IPS-18a (cell line): ENCODE results near the gene AXDND1.
"Not testable (repeated sequence)": the region's sequence is repeated elsewhere in the genome, so short reads cannot be mapped to it uniquely, and the experiment has no call there.

Source experiments
- H3K27ac ChIP-seq: one replicate; pipeline ENCODE4 v1.5.1; 2013; ENCODE audit warnings: low read length
- H3K27me3 ChIP-seq: one replicate; pipeline ENCODE4 v1.6.1; 2013; ENCODE audit warnings: mild to moderate bottlenecking, low read length; ENCODE audit not compliant: control insufficient read depth, insufficient read depth
- H3K36me3 ChIP-seq: one replicate; pipeline ENCODE4 v1.6.1; 2013; ENCODE audit warnings: low read depth, low read length; ENCODE audit not compliant: control insufficient read depth
- H3K4me1 ChIP-seq: one replicate; pipeline ENCODE4 v1.6.1; 2013; ENCODE audit warnings: low read depth, low read length; ENCODE audit not compliant: control insufficient read depth
- H3K4me3 ChIP-seq: one replicate; pipeline ENCODE4 v1.5.1; 2013; ENCODE audit warnings: low read length
- H3K9ac ChIP-seq: one replicate; pipeline ENCODE4 v1.6.1; 2013; ENCODE audit warnings: mild to moderate bottlenecking, low read length, moderate library complexity
- H3K9me3 ChIP-seq: one replicate; pipeline ENCODE4 v1.6.1; 2013; ENCODE audit warnings: low read depth, low read length; ENCODE audit not compliant: control insufficient read depth

AXDND1 gene

DNA sequence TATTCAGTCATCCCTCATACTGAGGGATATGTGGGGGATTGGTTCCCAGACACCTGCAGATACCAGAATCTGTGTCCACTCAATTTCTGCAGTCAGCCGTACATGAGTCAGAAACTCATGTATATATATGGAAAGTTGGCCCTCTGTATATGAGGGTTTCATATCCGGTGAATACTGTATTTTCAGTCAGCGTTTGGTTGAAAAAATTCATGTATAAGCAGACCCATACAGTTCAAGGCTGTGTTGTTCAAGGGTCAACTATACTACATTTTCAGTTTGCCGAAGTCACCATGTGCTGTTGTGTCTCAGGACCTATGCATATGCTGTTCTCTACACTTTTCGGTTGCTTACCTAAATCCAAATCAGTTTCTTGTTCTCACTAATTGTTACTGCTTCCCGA, 10.5 kb downstream of the AXDND1 start:
- no peak overlapping the region for H3K9ac ChIP-seq
- no peak overlapping the region for H3K27ac ChIP-seq
- no peaks in the 10 kb centered on the region for H3K9me3 ChIP-seq
- no peaks in the 10 kb centered on the region for H3K4me1 ChIP-seq
- no peaks in the 10 kb centered on the region for H3K36me3 ChIP-seq
- H3K4me3 ChIP-seq: no peak overlapping the region
- no peaks in the 10 kb centered on the region for H3K27me3 ChIP-seq

DNA sequence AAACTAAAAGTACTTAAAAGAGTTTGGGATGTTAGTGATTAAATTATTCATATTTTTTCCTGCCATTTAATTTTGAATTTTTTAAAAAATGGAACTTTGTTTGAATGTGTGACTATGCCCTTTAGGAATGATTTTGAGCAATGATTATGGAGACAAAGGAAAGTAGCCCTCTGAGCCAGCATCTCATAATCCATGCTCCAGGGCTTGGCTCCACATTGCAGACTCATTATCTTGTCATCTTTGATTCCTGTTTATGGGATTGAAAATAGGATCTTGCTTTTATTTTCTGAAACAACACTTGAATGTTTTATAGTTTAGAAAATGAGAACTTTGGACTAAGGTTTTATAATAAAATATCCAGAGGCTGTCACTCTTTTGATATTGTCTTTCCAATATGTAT, 14.5 kb downstream of the AXDND1 start:
- Histone ChIP-seq H3K4me1 (no peaks in the 10 kb centered on the region), H3K9me3 (no peaks in the 10 kb centered on the region), H3K27ac (no peak overlapping the region), H3K9ac (no peak overlapping the region), H3K27me3 (no peaks in the 10 kb centered on the region), H3K36me3 (no peaks in the 10 kb centered on the region), H3K4me3 (no peak overlapping the region)

DNA sequence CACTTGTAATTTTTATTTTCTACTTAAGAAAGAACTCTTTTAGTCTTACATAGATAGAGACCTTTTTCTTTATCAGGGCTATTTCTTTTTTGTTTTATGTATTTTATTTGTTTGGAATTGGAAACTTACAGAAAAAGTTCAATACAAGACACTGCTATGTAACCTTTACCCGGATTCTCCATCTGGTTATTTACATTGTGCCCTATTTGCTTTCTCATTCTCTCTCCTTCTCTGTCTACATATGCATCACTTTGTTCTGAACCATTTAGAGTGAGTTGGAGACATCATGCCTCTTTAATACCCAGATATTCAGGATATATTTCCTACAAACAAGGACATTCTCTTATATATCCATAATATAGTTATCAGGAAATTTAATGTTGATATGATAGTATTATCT, 18.3 kb downstream of the AXDND1 start:
- no peak overlapping the region for H3K9ac ChIP-seq
- H3K4me1 ChIP-seq: no peaks in the 10 kb centered on the region
- no peaks in the 10 kb centered on the region for H3K27me3 ChIP-seq
- H3K27ac ChIP-seq: no peak overlapping the region
- H3K4me3 ChIP-seq: no peak overlapping the region
- H3K36me3 ChIP-seq: no peaks in the 10 kb centered on the region
- no peaks in the 10 kb centered on the region for H3K9me3 ChIP-seq

DNA sequence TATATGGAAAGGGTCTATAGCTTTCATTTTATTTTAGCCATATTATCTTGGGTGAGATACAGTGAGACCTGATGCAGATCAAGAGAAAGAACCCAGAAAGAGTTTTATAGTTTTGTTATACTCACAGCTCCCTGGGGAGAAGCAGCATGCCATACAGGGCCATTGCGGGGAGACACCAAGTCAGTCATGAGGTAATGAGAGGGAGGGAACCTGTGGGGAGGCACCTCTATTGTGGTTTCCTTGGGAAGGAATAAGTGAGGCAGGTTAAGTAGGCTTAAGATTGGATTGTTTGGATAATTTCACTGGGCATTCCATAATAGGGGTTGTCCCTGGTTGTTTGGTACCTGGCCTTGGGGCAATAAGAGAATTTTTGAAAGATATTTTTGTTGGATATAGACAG, 19.7 kb downstream of the AXDND1 start:
- no peak overlapping the region for H3K4me3 ChIP-seq
- H3K27me3 ChIP-seq: no peaks in the 10 kb centered on the region
- H3K27ac ChIP-seq: no peak overlapping the region
- no peak overlapping the region for H3K9ac ChIP-seq
- H3K4me1 ChIP-seq: no peaks in the 10 kb centered on the region
- H3K36me3 ChIP-seq: no peaks in the 10 kb centered on the region
- no peaks in the 10 kb centered on the region for H3K9me3 ChIP-seq

DNA sequence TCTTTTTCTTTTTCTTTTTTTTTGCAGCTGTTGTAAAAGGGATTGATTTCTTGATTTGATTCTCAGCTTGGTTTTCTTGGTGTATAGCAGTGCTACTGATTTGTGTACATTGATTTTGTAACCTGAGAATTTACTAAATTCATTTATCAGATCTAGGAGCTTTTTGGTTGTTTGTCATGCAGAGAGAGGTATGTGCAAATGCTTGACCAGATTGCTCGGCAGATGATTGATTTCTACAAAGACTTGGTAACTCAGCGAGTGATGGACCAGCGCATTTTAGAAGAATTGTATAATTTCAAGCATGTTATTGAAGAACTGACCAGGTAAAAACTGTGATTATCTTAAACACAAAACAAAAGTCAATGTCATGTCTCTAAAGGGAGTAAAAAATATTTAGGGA, 27.9 kb downstream of the AXDND1 start:
- Histone ChIP-seq H3K27me3 (no peaks in the 10 kb centered on the region), H3K9ac (no peak overlapping the region), H3K9me3 (no peaks in the 10 kb centered on the region), H3K4me3 (no peak overlapping the region), H3K27ac (no peak overlapping the region), H3K36me3 (no peaks in the 10 kb centered on the region), H3K4me1 (no peaks in the 10 kb centered on the region)

DNA sequence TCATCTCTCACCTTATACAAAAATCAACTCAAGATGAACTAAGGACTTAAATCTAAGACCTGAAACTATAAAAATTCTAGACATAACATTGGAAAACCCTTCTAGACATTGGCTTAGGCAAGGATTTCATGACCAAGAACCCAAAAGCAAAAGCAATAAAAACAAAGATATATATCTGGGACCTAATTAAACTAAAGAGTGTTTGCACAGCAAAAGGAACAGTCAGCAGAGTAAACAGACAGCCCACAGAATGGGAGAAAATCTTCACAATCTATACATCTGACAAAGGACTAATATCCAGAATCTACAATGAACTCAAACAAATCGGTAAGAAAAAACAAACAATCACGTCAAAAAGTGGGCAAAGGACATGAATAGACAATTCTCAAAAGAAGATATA, 33.6 kb downstream of the AXDND1 start:
- H3K27me3 ChIP-seq, H3K4me1 ChIP-seq, H3K4me3 ChIP-seq, H3K36me3 ChIP-seq, H3K9ac ChIP-seq, H3K27ac ChIP-seq, H3K9me3 ChIP-seq: not testable (repeated sequence)

DNA sequence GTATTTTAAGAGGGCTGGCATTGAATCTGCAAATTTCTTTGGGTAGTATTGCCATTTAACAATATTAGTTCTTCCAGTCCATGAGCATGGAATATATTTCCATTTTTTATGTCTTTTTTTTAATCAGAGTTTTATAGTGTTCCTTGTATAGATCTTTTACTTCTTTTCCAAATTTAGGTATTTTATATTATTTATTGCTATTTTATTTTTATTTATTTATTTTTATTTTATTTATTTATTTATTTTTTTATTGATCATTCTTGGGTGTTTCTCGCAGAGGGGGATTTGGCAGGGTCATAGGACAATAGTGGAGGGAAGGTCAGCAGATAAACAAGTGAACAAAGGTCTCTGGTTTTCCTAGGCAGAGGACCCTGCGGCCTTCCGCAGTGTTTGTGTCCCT, 52.0 kb downstream of the AXDND1 start:
- not testable (repeated sequence) for H3K9me3 ChIP-seq

DNA sequence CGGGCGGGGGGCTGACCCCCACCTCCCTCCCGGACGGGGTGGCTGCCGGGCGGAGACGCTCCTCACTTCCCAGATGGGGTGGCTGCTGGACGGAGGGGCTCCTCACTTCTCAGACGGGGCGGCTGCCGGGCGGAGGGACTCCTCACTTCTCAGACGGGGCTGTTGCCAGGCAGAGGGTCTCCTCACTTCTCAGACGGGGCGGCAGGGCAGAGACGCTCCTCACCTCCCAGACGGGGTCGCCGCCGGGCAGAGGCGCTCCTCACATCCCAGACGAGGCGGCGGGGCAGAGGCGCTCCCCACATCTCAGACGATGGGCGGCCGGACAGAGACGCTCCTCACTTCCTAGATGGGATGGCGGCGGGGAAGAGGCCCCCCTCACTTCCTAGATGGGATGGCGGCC, 52.9 kb downstream of the AXDND1 start:
- not testable (repeated sequence) for H3K36me3 ChIP-seq, H3K27ac ChIP-seq, H3K27me3 ChIP-seq, H3K4me3 ChIP-seq, H3K9me3 ChIP-seq, H3K9ac ChIP-seq, H3K4me1 ChIP-seq

More for the DNA sequence above, 52.0 kb downstream of the AXDND1 start:
- not testable (repeated sequence) for H3K9ac ChIP-seq, H3K36me3 ChIP-seq, H3K4me1 ChIP-seq, H3K4me3 ChIP-seq, H3K27me3 ChIP-seq, H3K27ac ChIP-seq

DNA sequence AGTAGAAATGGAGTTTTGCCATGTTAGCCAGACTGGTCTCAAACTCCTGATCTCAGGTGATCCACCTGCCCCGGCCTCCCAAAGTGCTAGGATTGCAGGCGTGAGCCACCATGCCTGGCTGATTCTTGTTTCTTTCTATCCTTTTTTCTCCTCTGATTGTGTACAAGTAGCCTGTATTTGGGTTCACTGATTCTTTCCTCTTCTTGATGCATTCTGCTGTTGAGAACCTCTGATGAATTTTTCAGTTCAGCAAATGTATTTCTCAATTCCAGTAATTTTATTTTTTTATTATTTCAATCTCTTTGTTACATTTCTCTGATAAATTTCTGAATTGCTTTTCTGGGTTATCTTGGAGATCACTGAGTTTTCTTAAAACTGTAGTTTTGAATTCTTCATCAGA, 58.8 kb downstream of the AXDND1 start:
- Histone ChIP-seq H3K4me1 (no peaks in the 10 kb centered on the region), H3K9me3 (no peaks in the 10 kb centered on the region), H3K4me3 (no peak overlapping the region), H3K9ac (no peak overlapping the region), H3K36me3 (no peaks in the 10 kb centered on the region), H3K27me3 (no peaks in the 10 kb centered on the region), H3K27ac (no peak overlapping the region)

DNA sequence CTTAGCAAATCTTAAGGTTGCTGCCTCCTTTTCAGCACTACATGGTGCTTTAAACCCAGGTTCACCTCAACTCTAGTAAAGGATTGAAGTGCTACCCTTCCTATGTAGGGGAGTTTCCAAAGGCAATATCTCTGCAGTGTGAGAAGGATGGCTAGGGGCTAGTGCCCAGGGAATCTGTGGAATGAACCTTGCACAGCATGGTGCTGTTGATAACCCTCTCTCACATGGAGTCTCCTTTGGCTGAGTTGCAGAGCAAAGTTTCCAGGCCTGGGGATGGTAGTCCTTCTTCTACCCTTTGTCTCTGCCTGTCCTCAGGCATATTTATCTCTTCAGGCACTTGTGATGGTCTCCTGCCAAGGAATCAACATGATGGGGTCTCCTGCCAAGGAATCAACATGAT, 59.4 kb downstream of the AXDND1 start:
- no peaks in the 10 kb centered on the region for H3K4me1 ChIP-seq
- H3K27me3 ChIP-seq: no peaks in the 10 kb centered on the region
- H3K9me3 ChIP-seq: no peaks in the 10 kb centered on the region
- H3K36me3 ChIP-seq: no peaks in the 10 kb centered on the region
- H3K27ac ChIP-seq: no peak overlapping the region
- no peak overlapping the region for H3K4me3 ChIP-seq
- H3K9ac ChIP-seq: no peak overlapping the region

DNA sequence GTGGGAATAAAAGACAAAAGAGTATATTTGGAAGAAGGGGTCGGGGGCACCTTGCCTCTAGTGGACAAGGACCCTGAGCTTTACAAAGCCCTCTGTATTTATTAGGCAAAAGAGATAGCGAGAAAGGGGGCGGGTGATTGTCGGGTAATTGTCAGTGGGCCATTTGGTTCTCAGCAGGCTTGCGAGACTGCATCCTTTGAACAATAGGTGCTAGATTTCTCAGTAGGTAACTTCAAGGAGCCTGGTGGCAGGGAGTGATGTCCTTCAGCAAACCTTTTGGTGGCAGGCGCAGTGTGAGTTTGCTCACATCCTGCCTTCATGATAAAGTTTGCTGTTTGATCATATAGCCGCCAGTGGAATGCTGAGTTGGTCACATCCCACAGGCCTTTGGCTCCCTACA, 71.4 kb downstream of the AXDND1 start:
- Histone ChIP-seq H3K27me3 (no peaks in the 10 kb centered on the region), H3K27ac (no peak overlapping the region), H3K9me3 (no peaks in the 10 kb centered on the region), H3K9ac (no peak overlapping the region), H3K4me1 (no peaks in the 10 kb centered on the region), H3K4me3 (no peak overlapping the region), H3K36me3 (no peaks in the 10 kb centered on the region)

DNA sequence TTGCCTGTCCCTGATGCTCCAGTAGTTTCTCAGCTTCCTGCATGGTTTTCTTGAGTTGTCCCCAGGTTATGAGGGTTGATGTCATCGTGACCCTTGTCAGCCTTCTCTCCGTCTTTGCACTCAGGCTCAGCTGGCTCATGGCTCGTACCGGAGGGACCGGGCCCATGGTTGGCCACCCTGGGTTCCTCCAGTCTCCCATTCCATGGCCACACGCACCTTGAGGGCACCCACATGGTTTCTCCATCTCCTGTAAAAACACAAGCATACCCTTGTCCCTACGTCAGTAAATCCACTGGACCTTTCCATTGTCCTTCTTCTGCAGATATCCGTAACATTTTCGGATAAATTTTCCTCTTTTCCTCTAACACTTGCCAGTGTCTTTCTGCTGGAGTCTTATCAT, 73.9 kb downstream of the AXDND1 start:
- not testable (repeated sequence) for H3K27me3 ChIP-seq, H3K4me3 ChIP-seq, H3K36me3 ChIP-seq, H3K27ac ChIP-seq, H3K9me3 ChIP-seq, H3K4me1 ChIP-seq, H3K9ac ChIP-seq

DNA sequence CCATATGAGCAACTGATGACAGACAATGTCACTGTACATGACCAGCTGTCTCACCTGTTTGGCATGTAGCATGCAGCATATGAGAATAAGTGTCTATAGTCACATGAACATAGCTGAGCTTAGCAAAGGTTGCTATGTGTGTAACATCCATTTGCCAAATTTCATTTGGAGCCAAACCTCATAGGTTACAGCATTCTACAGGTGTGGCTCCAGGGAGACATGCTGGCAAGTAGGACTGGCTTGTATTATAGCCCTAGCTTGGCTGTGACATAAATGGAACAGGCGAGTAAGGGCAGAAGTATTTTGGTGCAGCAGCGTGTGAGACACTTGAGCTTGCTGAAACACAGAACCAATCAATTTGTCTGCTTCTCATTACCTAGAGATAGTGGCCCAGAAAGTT, 74.5 kb downstream of the AXDND1 start:
- H3K36me3 ChIP-seq: not testable (repeated sequence)

More for the DNA sequence above, 74.5 kb downstream of the AXDND1 start:
- not testable (repeated sequence) for H3K27ac ChIP-seq, H3K9ac ChIP-seq, H3K4me3 ChIP-seq, H3K4me1 ChIP-seq, H3K9me3 ChIP-seq, H3K27me3 ChIP-seq
